Stimulated activated CD8-positive, alpha-beta memory T cell treated with anti-CD3 and anti-CD28 coated beads, Interleukin-4, amount 100 ng/mL, for 24 hours (primary cell): ENCODE results near the gene UMAD1.
"Not testable (repeated sequence)": the region's sequence is repeated elsewhere in the genome, so short reads cannot be mapped to it uniquely, and the experiment has no call there.

Experiments
- DNase-seq: peaks from one replicate; pipeline ENCODE4 v3.0.0-alpha.2; 2020; ENCODE audit warnings: low read depth

Gene UMAD1

GRCh38 chr7:7798510-7798909 is 158.0 kb downstream of the UMAD1 start:
- no peak for DNase-seq

- no peak for DNase-seq
Measured at GRCh38 chr7:7799138-7799537, 158.6 kb downstream of the UMAD1 start.

- DNase-seq: no peak
Measured at GRCh38 chr7:7802531-7802930, 162.0 kb downstream of the UMAD1 start.

GRCh38 chr7:7803715-7804178 is 163.2 kb downstream of the UMAD1 start:
- no peak for DNase-seq

GRCh38 chr7:7804822-7805221 is 164.3 kb downstream of the UMAD1 start:
- DNase-seq: not testable (repeated sequence)

GRCh38 chr7:7805511-7806153 is 165.1 kb downstream of the UMAD1 start:
- no peak for DNase-seq

- DNase-seq: no peak
Measured at GRCh38 chr7:7808156-7808555, 167.6 kb downstream of the UMAD1 start.

GRCh38 chr7:7808626-7809025 is 168.1 kb downstream of the UMAD1 start:
- DNase-seq: no peak

GRCh38 chr7:7810380-7810779 is 169.8 kb downstream of the UMAD1 start:
- no peak for DNase-seq

- DNase-seq: no peak
Measured at GRCh38 chr7:7810826-7811225, 170.3 kb downstream of the UMAD1 start.

- DNase-seq: no peak
Measured at GRCh38 chr7:7812112-7812511, 171.6 kb downstream of the UMAD1 start.

- no peak for DNase-seq
Measured at GRCh38 chr7:7815395-7815794, 174.8 kb downstream of the UMAD1 start.

GRCh38 chr7:7816084-7816483 is 175.5 kb downstream of the UMAD1 start:
- no peak for DNase-seq

- no peak for DNase-seq
Measured at GRCh38 chr7:7816816-7817536, 176.4 kb downstream of the UMAD1 start.

GRCh38 chr7:7817748-7818147 is 177.2 kb downstream of the UMAD1 start:
- DNase-seq: no peak

GRCh38 chr7:7818179-7818578 is 177.6 kb downstream of the UMAD1 start:
- DNase-seq: not testable (repeated sequence)

GRCh38 chr7:7819442-7820247 is 179.1 kb downstream of the UMAD1 start:
- no peak for DNase-seq

- DNase-seq: no peak
Measured at GRCh38 chr7:7820409-7820808, 179.9 kb downstream of the UMAD1 start.

- no peak for DNase-seq
Measured at GRCh38 chr7:7820939-7821338, 180.4 kb downstream of the UMAD1 start.

GRCh38 chr7:7821517-7821916 is 181.0 kb downstream of the UMAD1 start:
- no peak for DNase-seq

GRCh38 chr7:7825294-7825693 is 184.7 kb downstream of the UMAD1 start:
- DNase-seq: not testable (repeated sequence)

- no peak for DNase-seq
Measured at GRCh38 chr7:7829667-7830066, 189.1 kb downstream of the UMAD1 start.
